Effector memory CD4-positive, alpha-beta T cell (primary cell): Measurements from ENCODE around the gene GLOD5.

Experiments
- DNase-seq, 3 donors: peaks; one replicate each; pipeline ENCODE4 v3.0.0-alpha.2; 2020
- H3K27ac ChIP-seq: 2 replicates; pipeline ENCODE4 v1.7.0; 2013; ENCODE audit warnings: mild to moderate bottlenecking, low read length, moderate library complexity; ENCODE audit not compliant: insufficient read depth, poor library complexity, severe bottlenecking
- H3K27me3 ChIP-seq: replicated peaks from 2 replicates; pipeline ENCODE4 v1.7.0; 2013; ENCODE audit warnings: mild to moderate bottlenecking, low read length; ENCODE audit not compliant: insufficient read depth, control insufficient read depth, poor library complexity, severe bottlenecking
- H3K36me3 ChIP-seq: 2 replicates; pipeline ENCODE4 v1.7.0; 2013; ENCODE audit warnings: mild to moderate bottlenecking, low read length, moderate library complexity; ENCODE audit not compliant: control insufficient read depth, insufficient read depth
- H3K4me1 ChIP-seq: 2 replicates; pipeline ENCODE4 v1.7.0; 2013; ENCODE audit warnings: low read length, mild to moderate bottlenecking; ENCODE audit not compliant: control insufficient read depth, insufficient read depth, poor library complexity, severe bottlenecking
- H3K4me3 ChIP-seq: 2 replicates; pipeline ENCODE4 v1.7.0; 2013; ENCODE audit warnings: low read length, low read depth, mild to moderate bottlenecking; ENCODE audit not compliant: insufficient read depth, poor library complexity, severe bottlenecking
- H3K9me3 ChIP-seq: 2 replicates; pipeline ENCODE4 v1.7.0; 2013; ENCODE audit warnings: mild to moderate bottlenecking, low read length, moderate library complexity; ENCODE audit not compliant: control insufficient read depth

Gene GLOD5

GRCh38 chrX:48751343-48751742, 10.2 kb upstream of the GLOD5 start:
- no peaks in the 10 kb centered on the region for H3K27me3 ChIP-seq
- no peak overlapping the region for H3K27ac ChIP-seq
- no peaks in the 10 kb centered on the region for H3K36me3 ChIP-seq
- H3K4me3 ChIP-seq = no peak overlapping the region
- no peaks in the 10 kb centered on the region for H3K4me1 ChIP-seq
- no peak for DNase-seq
- H3K9me3 ChIP-seq = no peaks in the 10 kb centered on the region

GRCh38 chrX:48752498-48752897, 9.0 kb upstream of the GLOD5 start:
- H3K9me3 ChIP-seq = no peaks in the 10 kb centered on the region
- H3K4me1 ChIP-seq = no peaks in the 10 kb centered on the region
- H3K27ac ChIP-seq = no peak overlapping the region
- H3K36me3 ChIP-seq = no peaks in the 10 kb centered on the region
- H3K4me3 ChIP-seq = no peak overlapping the region
- no peaks in the 10 kb centered on the region for H3K27me3 ChIP-seq
- no peak for DNase-seq

- Histone ChIP-seq H3K27me3 (no peaks in the 10 kb centered on the region), H3K4me3 (no peak overlapping the region), H3K4me1 (no peaks in the 10 kb centered on the region), H3K27ac (no peak overlapping the region), H3K9me3 (no peaks in the 10 kb centered on the region), H3K36me3 (no peaks in the 10 kb centered on the region)
- DNase-seq = no peak
These were observed 7.8 kb upstream of the GLOD5 start for GRCh38 chrX:48753708-48754228.

GRCh38 chrX:48754238-48754637, 7.3 kb upstream of the GLOD5 start:
- DNase-seq = no peak
- Histone ChIP-seq H3K27me3 (no peaks in the 10 kb centered on the region), H3K36me3 (no peaks in the 10 kb centered on the region), H3K9me3 (no peaks in the 10 kb centered on the region), H3K4me1 (no peaks in the 10 kb centered on the region), H3K27ac (no peak overlapping the region), H3K4me3 (no peak overlapping the region)

- Histone ChIP-seq H3K4me1 (no peaks in the 10 kb centered on the region), H3K9me3 (no peaks in the 10 kb centered on the region), H3K36me3 (no peaks in the 10 kb centered on the region), H3K27me3 (no peaks in the 10 kb centered on the region), H3K4me3 (no peak overlapping the region), H3K27ac (no peak overlapping the region)
- no peak for DNase-seq
These were observed 7.7 kb downstream of the GLOD5 start for GRCh38 chrX:48769230-48769629.

GRCh38 chrX:48770296-48770695, 8.7 kb downstream of the GLOD5 start:
- no peaks in the 10 kb centered on the region for H3K27me3 ChIP-seq
- DNase-seq = no peak
- no peak overlapping the region for H3K4me3 ChIP-seq
- no peaks in the 10 kb centered on the region for H3K36me3 ChIP-seq
- no peaks in the 10 kb centered on the region for H3K4me1 ChIP-seq
- no peaks in the 10 kb centered on the region for H3K9me3 ChIP-seq
- no peak overlapping the region for H3K27ac ChIP-seq

- Histone ChIP-seq H3K27ac (no peak overlapping the region), H3K4me1 (no peaks in the 10 kb centered on the region), H3K27me3 (no peaks in the 10 kb centered on the region), H3K4me3 (no peak overlapping the region), H3K9me3 (no peaks in the 10 kb centered on the region), H3K36me3 (no peaks in the 10 kb centered on the region)
- DNase-seq = no peak
These were observed 11.1 kb downstream of the GLOD5 start for GRCh38 chrX:48772602-48773001.

- H3K4me1 ChIP-seq = no peaks in the 10 kb centered on the region
- H3K27me3 ChIP-seq = no peaks in the 10 kb centered on the region
- H3K9me3 ChIP-seq = no peaks in the 10 kb centered on the region
- H3K27ac ChIP-seq = no peak overlapping the region
- H3K36me3 ChIP-seq = no peaks in the 10 kb centered on the region
- H3K4me3 ChIP-seq = no peak overlapping the region
- no peak for DNase-seq
These were observed 15.4 kb downstream of the GLOD5 start for GRCh38 chrX:48776818-48777439.

GRCh38 chrX:48779399-48779798, 17.9 kb downstream of the GLOD5 start:
- DNase-seq = no peak
- Histone ChIP-seq H3K27ac (no peak overlapping the region), H3K4me3 (no peak overlapping the region), H3K9me3 (no peaks in the 10 kb centered on the region), H3K27me3 (no peaks in the 10 kb centered on the region), H3K4me1 (no peaks in the 10 kb centered on the region), H3K36me3 (no peaks in the 10 kb centered on the region)

GRCh38 chrX:48781705-48782104, 20.2 kb downstream of the GLOD5 start:
- Histone ChIP-seq H3K27me3 (no peaks in the 10 kb centered on the region), H3K4me3 (no peak overlapping the region), H3K36me3 (no peaks in the 10 kb centered on the region), H3K4me1 (no peaks in the 10 kb centered on the region), H3K27ac (no peak overlapping the region), H3K9me3 (no peaks in the 10 kb centered on the region)
- no peak for DNase-seq
